Gastroesophageal sphincter (tissue), 4 donors: ENCODE measurements around the gene SLC2A1. TPM values are rescaled to one million over a fixed set of nuclear protein-coding genes. Genes with fewer than 3 reads are reported as not detected.

ENCODE experiments used
- ATAC-seq: fragments of 150-250 bp; one replicate; pipeline ENCODE4 v1.9.1; 2016; ENCODE audit warnings: mild to moderate bottlenecking, moderate library complexity
- H3K27ac ChIP-seq, 4 donors: fragments of 200-600 bp; sonication (generic) in 3 of 4; 1 replicate in 3 of 4; 2 replicates in 1 of 4; pipeline ENCODE4 v1.5.1; 2016 to 2019
- H3K27me3 ChIP-seq: fragments of 200-600 bp; sonication (generic); one replicate; pipeline ENCODE4 v1.5.1; 2019
- H3K36me3 ChIP-seq, 2 donors: fragments of 200-600 bp; sonication (generic); one replicate each; pipeline ENCODE4 v1.5.1; 2019; ENCODE audit warnings: control low read depth in 1 of 2
- H3K4me1 ChIP-seq, 3 donors: fragments of 200-600 bp; sonication (generic); 1 replicate in 2 of 3; 2 replicates in 1 of 3; pipeline ENCODE4 v1.5.1; 2016 to 2019; ENCODE audit warnings: control low read depth in 2 of 3
- H3K4me3 ChIP-seq, 2 donors: fragments of 200-600 bp; sonication (generic); one replicate each; pipeline ENCODE4 v1.5.1; 2019; ENCODE audit warnings: mild to moderate bottlenecking in 1 of 2, moderate library complexity in 1 of 2
- H3K9me3 ChIP-seq, 3 donors: fragments of 200-600 bp; sonication (generic); one replicate each; pipeline ENCODE4 v1.5.1; 2017 to 2019; ENCODE audit warnings: control low read depth in 2 of 3
- CTCF ChIP-seq, 4 experiments: fragments of 200-600 bp in 2 of 4; fragments of 450-650 bp in 2 of 4; sonication (generic) in 1 of 4; IDR thresholded peaks; one replicate each; pipeline ENCODE4 v1.5.1; 2017 to 2019; ENCODE audit warnings: antibody characterized with exemption in 4 of 4, mild to moderate bottlenecking in 2 of 4, moderate library complexity in 2 of 4
- EP300 ChIP-seq: sonication (generic); formaldehyde crosslinking; IDR thresholded peaks from one replicate; pipeline ENCODE4 v1.6.1; 2017; ENCODE audit warnings: antibody characterized with exemption, mild to moderate bottlenecking
- POLR2A ChIP-seq, 2 donors: fragments of 450-650 bp; IDR thresholded peaks; one replicate each; pipeline ENCODE4 v1.6.1; 2017; ENCODE audit warnings: antibody characterized with exemption in 2 of 2, mild to moderate bottlenecking in 2 of 2, moderate library complexity in 1 of 2
- POLR2AphosphoS5 ChIP-seq: sonication (generic); formaldehyde crosslinking; IDR thresholded peaks from one replicate; pipeline ENCODE4 v1.6.1; 2017; ENCODE audit warnings: antibody characterized with exemption
- WGBS, 2 donors: methylation state at CpG; one replicate each; pipeline ENCODE4 v1.1.5; 2018; ENCODE audit warnings: low coverage in 1 of 2; 5-methylcytosine and 5-hydroxymethylcytosine counted together
- total RNA-seq, 4 donors: library from RNA; depleted of rRNA; stranded (reverse); fragments of >200 nt; gene quantifications; one replicate each; pipeline ENCODE4 v1.1.0, GENCODE V29; 2016

The SLC2A1 gene
- total RNA-seq, 4 donors from 2014 or later = 23.5 to 106 (median 45.9) TPM

- no peaks in the 10 kb centered on the region for H3K27me3 ChIP-seq
- H3K4me1 ChIP-seq = no peaks in the 10 kb centered on the region
- no peak for TF ChIP-seq POLR2AphosphoS5
- TF ChIP-seq EP300 = no peak
- TF ChIP-seq CTCF (IDR thresholded peaks at IDR 0.05) = no peak
- TF ChIP-seq POLR2A (IDR thresholded peaks at IDR 0.05) = no peak
- H3K4me3 ChIP-seq = no peak overlapping the region
- H3K27ac ChIP-seq = no peak overlapping the region
- WGBS, 2 donors = 50 to 73% methylated on average over 1 of the region's 1 CpG
- H3K36me3 ChIP-seq = peaks cover 0 to 14% of the 10 kb centered on the region in 2 donors
- no peak for ATAC-seq
- no peaks in the 10 kb centered on the region for H3K9me3 ChIP-seq
These were observed 25.0 kb upstream of the SLC2A1 start for GRCh38 chr1:42983693-42984092.

- H3K9me3 ChIP-seq = no peaks in the 10 kb centered on the region
- TF ChIP-seq EP300 (no peak), CTCF (IDR thresholded peaks at IDR 0.05) (no peak), POLR2AphosphoS5 (no peak), POLR2A (IDR thresholded peaks at IDR 0.05) (no peak)
- no peaks in the 10 kb centered on the region for H3K27me3 ChIP-seq
- H3K27ac ChIP-seq = no peak overlapping the region
- 36 to 39% methylated on average over 3 of the region's 3 CpGs for WGBS, 2 donors
- no peak overlapping the region for H3K4me3 ChIP-seq
- no peaks in the 10 kb centered on the region for H3K4me1 ChIP-seq
- H3K36me3 ChIP-seq = peaks cover 0 to 14% of the 10 kb centered on the region in 2 donors
- ATAC-seq = no peak
These were observed 24.6 kb upstream of the SLC2A1 start for GRCh38 chr1:42983253-42983652.

GRCh38 chr1:42982641-42983040 is 24.0 kb upstream of the SLC2A1 start:
- Histone ChIP-seq H3K27ac (no peak overlapping the region), H3K9me3 (no peaks in the 10 kb centered on the region), H3K27me3 (no peaks in the 10 kb centered on the region), H3K4me3 (no peak overlapping the region), H3K36me3 (peaks cover 0 to 14% of the 10 kb centered on the region in 2 donors), H3K4me1 (no peaks in the 10 kb centered on the region)
- no peak for ATAC-seq
- TF ChIP-seq POLR2AphosphoS5 (no peak), POLR2A (IDR thresholded peaks at IDR 0.05) (no peak), EP300 (no peak), CTCF (IDR thresholded peaks at IDR 0.05) (no peak)
- 89 to 100% methylated on average over 1 to 6 of the region's 6 CpGs for WGBS, 2 donors

- ATAC-seq = no peak
- Histone ChIP-seq H3K4me1 (no peaks in the 10 kb centered on the region), H3K36me3 (peaks cover 0 to 14% of the 10 kb centered on the region in 2 donors), H3K4me3 (no peak overlapping the region), H3K27ac (no peak overlapping the region), H3K27me3 (no peaks in the 10 kb centered on the region), H3K9me3 (no peaks in the 10 kb centered on the region)
- no peak for TF ChIP-seq EP300
- no peak for TF ChIP-seq POLR2A (IDR thresholded peaks at IDR 0.05)
- no peak for TF ChIP-seq CTCF (IDR thresholded peaks at IDR 0.05)
- TF ChIP-seq POLR2AphosphoS5 = no peak
- WGBS, 2 donors = 73 to 74% methylated on average over 6 of the region's 6 CpGs
These were observed 23.2 kb upstream of the SLC2A1 start for GRCh38 chr1:42981871-42982270.

- no peak overlapping the region for H3K27ac ChIP-seq
- 53 to 59% methylated on average over 4 of the region's 4 CpGs for WGBS, 2 donors
- no peaks in the 10 kb centered on the region for H3K27me3 ChIP-seq
- no peak for ATAC-seq
- H3K4me3 ChIP-seq = no peak overlapping the region
- TF ChIP-seq POLR2A (IDR thresholded peaks at IDR 0.05) (no peak), CTCF (IDR thresholded peaks at IDR 0.05) (no peak), POLR2AphosphoS5 (no peak), EP300 (no peak)
- no peaks in the 10 kb centered on the region for H3K4me1 ChIP-seq
- H3K36me3 ChIP-seq = peaks cover 0 to 14% of the 10 kb centered on the region in 2 donors
- no peaks in the 10 kb centered on the region for H3K9me3 ChIP-seq
These were observed 22.7 kb upstream of the SLC2A1 start for GRCh38 chr1:42981255-42981805.
